GM20000 (cell line): ENCODE results near the gene TPMT.

ENCODE experiments used
- DNase-seq: peaks from one replicate; pipeline ENCODE4 v3.0.0; 2012; ENCODE audit warnings: low spot score
- TF ChIP-seq, protein P1 (sequence below): IDR thresholded peaks from 2 replicates; pipeline ENCODE4 v1.5.1; 2012; ENCODE audit warnings: mild to moderate bottlenecking, control low read depth; ENCODE audit errors: extremely low read depth, missing control alignments

Gene TPMT

DNA sequence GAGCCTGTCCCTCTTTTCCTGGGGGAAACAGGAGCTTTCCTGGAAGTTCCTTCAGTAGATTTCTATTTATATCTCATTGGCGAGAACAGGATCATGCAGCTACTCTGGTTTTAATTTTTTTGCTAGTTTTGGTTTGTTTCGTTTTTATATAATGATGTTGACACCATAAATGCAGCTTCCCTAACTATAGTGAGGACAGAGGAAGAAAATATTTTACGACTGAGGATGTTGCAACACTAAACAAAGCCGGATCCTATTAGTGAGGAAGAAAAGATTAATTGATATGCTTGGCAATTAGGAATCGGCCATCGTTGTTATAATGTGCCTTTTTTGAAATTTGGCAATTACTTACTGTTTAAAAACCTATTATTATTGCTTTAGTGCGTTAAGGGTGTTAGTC, 17.0 kb upstream of the TPMT start:
- no peak for DNase-seq
- TF ChIP-seq, protein P1, sequence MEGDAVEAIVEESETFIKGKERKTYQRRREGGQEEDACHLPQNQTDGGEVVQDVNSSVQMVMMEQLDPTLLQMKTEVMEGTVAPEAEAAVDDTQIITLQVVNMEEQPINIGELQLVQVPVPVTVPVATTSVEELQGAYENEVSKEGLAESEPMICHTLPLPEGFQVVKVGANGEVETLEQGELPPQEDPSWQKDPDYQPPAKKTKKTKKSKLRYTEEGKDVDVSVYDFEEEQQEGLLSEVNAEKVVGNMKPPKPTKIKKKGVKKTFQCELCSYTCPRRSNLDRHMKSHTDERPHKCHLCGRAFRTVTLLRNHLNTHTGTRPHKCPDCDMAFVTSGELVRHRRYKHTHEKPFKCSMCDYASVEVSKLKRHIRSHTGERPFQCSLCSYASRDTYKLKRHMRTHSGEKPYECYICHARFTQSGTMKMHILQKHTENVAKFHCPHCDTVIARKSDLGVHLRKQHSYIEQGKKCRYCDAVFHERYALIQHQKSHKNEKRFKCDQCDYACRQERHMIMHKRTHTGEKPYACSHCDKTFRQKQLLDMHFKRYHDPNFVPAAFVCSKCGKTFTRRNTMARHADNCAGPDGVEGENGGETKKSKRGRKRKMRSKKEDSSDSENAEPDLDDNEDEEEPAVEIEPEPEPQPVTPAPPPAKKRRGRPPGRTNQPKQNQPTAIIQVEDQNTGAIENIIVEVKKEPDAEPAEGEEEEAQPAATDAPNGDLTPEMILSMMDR = no peak

DNA sequence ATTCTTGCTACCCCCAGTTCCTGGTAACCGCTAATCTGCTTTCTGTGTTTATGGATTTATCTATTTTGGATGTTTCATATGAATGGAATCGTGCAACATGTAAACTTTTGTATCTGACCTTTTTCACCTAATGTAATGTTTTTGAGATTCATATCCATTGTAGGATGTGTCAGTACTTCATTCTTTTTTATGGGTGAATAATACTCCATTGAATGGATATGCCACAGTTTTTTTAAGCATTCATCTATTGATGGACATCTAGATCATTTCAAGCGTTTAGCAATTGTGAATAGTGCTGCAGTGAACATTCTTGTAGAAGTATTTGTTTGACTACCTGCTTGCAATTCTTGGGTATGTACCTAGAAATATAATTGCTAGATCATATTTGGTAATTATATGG, 13.4 kb upstream of the TPMT start:
- DNase-seq = no peak
- TF ChIP-seq, protein P1 = no peak

DNA sequence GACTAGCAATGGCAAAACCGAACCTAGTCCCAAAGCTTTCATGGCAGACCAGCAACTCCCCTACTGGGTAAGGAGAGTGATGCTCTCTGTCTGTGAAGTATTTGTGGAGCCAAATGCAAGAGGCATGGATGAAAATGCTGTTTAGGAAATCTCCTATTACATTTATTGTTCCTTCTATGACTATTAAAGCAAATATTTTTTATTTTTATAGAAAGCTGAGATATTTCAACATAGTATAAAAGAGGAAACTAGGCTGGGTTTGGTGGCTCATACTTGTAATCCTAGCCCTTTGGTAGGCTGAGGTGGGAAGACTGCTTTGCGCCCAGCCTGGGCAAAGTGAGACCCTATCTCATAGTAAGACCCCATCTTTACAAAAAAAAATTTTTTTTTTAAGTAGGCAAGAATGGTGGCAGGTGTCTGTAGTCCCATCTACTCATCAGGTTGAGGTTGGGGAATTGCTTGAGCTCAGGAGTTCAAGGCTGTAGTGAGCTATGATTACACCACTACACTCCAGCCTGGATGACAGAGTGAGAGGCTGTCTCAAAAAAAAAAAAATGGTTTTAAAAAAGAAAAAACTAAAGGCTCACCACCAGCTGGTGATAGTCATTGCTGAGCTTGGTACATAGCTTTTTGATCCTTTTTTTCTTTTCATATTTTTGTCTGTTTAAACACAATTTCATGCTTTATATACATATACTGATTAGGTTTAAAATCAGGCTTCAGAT, 11.6 kb upstream of the TPMT start:
- no peak for DNase-seq
- TF ChIP-seq, protein P1 = no peak

DNA sequence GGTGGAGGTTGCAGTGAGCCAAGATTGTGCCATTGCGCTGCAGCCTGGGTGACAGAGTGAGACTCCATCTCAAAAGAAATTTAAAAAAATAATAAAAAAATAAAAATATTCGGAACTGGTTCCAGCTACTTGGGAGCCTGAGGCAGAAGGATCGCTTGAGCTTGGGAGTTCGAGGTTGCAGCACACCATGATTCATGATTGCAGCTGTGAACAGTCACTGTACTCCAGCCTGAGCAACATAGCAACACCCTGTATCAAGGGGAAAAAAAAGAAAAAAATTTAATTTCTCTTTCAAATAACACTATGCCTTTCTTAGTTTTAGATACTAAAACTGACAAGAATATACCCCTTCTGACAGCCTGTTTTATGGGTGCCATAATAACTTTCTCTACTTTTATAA, 10.9 kb upstream of the TPMT start:
- TF ChIP-seq, protein P1 = no peak
- DNase-seq = no peak

DNA sequence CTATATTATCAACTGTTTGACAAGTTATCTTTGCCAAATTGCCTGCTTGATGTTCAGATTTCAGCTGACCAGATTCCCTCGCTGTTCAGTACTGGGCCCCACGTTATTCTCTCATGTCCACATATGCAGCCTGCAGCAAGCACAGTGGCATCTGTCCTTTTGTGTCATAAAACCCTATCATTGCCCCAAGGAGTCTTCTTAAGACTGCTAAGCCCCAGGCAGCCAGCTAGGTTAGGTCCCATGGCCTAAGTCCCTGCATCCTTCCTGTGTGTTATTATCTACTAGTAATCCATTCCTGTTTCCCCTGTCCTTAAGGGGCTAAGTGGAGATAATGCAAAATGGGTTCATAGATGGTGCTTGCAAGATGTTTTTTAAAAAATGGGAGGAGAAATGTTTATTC, 7.5 kb upstream of the TPMT start:
- DNase-seq = no peak
- TF ChIP-seq, protein P1 = no peak

DNA sequence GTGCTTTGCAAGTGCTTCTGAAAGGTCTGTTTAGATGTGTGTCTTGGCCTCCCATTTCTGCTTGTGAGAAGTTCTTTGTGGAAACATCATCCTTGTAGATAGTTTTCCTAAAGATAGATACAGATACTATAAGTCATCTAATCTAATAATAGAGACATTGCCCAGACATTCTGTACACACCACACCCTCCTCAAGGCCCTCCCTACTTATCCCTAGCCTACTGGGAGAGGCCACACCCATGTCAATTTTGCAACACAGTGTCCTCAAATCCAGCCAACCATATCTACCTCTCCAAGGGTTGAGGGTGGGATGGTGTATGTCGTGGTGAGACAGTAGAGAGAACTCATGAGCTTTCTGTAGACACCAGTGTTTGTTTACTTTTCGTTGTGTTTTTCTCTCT, 6.6 kb upstream of the TPMT start:
- TF ChIP-seq, protein P1 = no peak
- no peak for DNase-seq

DNA sequence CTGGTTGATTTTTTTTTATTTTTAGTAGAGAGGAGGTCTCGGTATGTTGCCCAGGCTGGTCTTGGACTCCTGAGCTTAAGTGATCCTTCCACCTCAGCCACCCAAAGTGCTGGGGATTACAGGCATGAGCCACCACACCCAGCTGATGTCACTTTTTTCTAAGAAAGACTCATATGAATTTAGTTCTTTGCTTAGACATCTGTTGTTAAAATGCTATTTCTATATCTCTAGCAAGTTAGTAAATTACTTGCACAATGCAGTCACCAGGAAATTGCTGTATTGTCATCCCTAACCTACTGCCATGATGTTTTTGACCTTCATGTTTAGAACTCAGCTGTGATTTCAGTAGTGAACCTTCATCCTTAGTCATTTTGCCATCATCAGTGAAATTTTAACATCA, 6.0 kb upstream of the TPMT start:
- no peak for DNase-seq
- TF ChIP-seq, protein P1 = no peak
